Liver (tissue), 9 donors: ENCODE data around the gene MRPL58. TPM values are rescaled to one million over a fixed set of nuclear protein-coding genes. Genes with fewer than 3 reads are reported as not detected.
A peak's percentile ranks its signal among the peaks of the same experiment; 100 is the strongest.

ENCODE experiments used
- DNase-seq: peaks from one replicate; pipeline ENCODE4 v3.0.0-alpha.2; 2017; ENCODE audit warnings: low spot score
- H3K27ac ChIP-seq, 2 donors: one replicate each; pipeline ENCODE4 v1.7.0; 2013; ENCODE audit warnings: inconsistent platforms in 2 of 2, low read length in 2 of 2, control low read depth in 1 of 2, low read depth in 1 of 2, mild to moderate bottlenecking in 1 of 2
- H3K27me3 ChIP-seq, 4 donors: one replicate each; pipeline versions ENCODE4 v1.6.1 to v1.7.0; 2013; ENCODE audit warnings: low read length in 3 of 4, inconsistent platforms in 1 of 4, mild to moderate bottlenecking in 1 of 4, moderate library complexity in 1 of 4; ENCODE audit not compliant: control insufficient read depth in 4 of 4, insufficient read depth in 4 of 4
- H3K36me3 ChIP-seq, 4 donors: one replicate each; pipeline versions ENCODE4 v1.6.1 to v1.7.0; 2013; ENCODE audit warnings: low read length in 3 of 4, mild to moderate bottlenecking in 3 of 4, low read depth in 1 of 4, moderate library complexity in 1 of 4; ENCODE audit not compliant: control insufficient read depth in 4 of 4, insufficient read depth in 3 of 4
- H3K4me1 ChIP-seq, 4 donors: one replicate each; pipeline versions ENCODE4 v1.6.1 to v1.7.0; 2013; ENCODE audit warnings: low read length in 3 of 4, mild to moderate bottlenecking in 3 of 4, moderate library complexity in 1 of 4; ENCODE audit not compliant: control insufficient read depth in 4 of 4, insufficient read depth in 4 of 4
- H3K4me3 ChIP-seq, 3 donors: one replicate each; pipeline versions ENCODE4 v1.6.1 to v1.7.0; 2013; ENCODE audit warnings: low read length in 3 of 3, control low read depth in 1 of 3, low read depth in 1 of 3, mild to moderate bottlenecking in 1 of 3
- H3K9ac ChIP-seq, 2 donors: one replicate each; pipeline ENCODE4 v1.7.0; 2013; ENCODE audit warnings: low read length in 2 of 2, mild to moderate bottlenecking in 2 of 2, moderate library complexity in 2 of 2, control low read depth in 1 of 2, low read depth in 1 of 2
- H3K9me3 ChIP-seq, 4 donors: one replicate each; pipeline versions ENCODE4 v1.6.1 to v1.7.0; 2013; ENCODE audit warnings: low read length in 3 of 4; ENCODE audit not compliant: control insufficient read depth in 4 of 4
- ATF3 ChIP-seq: IDR thresholded peaks from 2 replicates; pipeline ENCODE4 v1.6.1; 2016; ENCODE audit warnings: antibody characterized with exemption
- CTCF ChIP-seq: fragments of 150-350 bp; IDR thresholded peaks from 2 replicates; pipeline ENCODE4 v1.5.1; 2017; ENCODE audit warnings: improper control_type of control experiment, low read depth, low read length; ENCODE audit not compliant: missing input control
- EGR1 ChIP-seq, 2 donors: IDR thresholded peaks; 2 replicates each; pipeline ENCODE4 v1.6.1; 2016 to 2018; ENCODE audit warnings: antibody characterized with exemption in 2 of 2, low read depth in 2 of 2
- FOXA1 ChIP-seq: IDR thresholded peaks from 2 replicates; pipeline ENCODE4 v1.6.1; 2016; ENCODE audit warnings: antibody characterized with exemption
- FOXA2 ChIP-seq: IDR thresholded peaks from 2 replicates; pipeline ENCODE4 v1.6.1; 2016; ENCODE audit warnings: antibody characterized with exemption
- GABPA ChIP-seq, 2 donors: IDR thresholded peaks in 1 of 2; conservative IDR thresholded peaks in 1 of 2; 2 replicates each; pipeline ENCODE4 v1.6.1; 2016; ENCODE audit warnings: antibody characterized with exemption in 2 of 2, mild to moderate bottlenecking in 1 of 2, moderate library complexity in 1 of 2
- HNF4A ChIP-seq, 2 donors: conservative IDR thresholded peaks; 2 replicates each; pipeline ENCODE4 v1.6.1; 2016; ENCODE audit warnings: antibody characterized with exemption in 2 of 2, mild to moderate bottlenecking in 2 of 2
- HNF4G ChIP-seq: IDR thresholded peaks from 2 replicates; pipeline ENCODE4 v1.6.1; 2016; ENCODE audit warnings: antibody characterized with exemption
- JUND ChIP-seq, 2 donors: IDR thresholded peaks; 2 replicates each; pipeline ENCODE4 v1.6.1; 2016; ENCODE audit warnings: antibody characterized with exemption in 2 of 2
- MAX ChIP-seq: IDR thresholded peaks from 2 replicates; pipeline ENCODE4 v1.6.1; 2016; ENCODE audit warnings: antibody characterized with exemption
- NR2F2 ChIP-seq: IDR thresholded peaks from 2 replicates; pipeline ENCODE4 v1.6.1; 2016; ENCODE audit warnings: antibody characterized with exemption
- RAD21 ChIP-seq, 2 donors: IDR thresholded peaks; 2 replicates each; pipeline ENCODE4 v1.6.1; 2016; ENCODE audit warnings: antibody characterized with exemption in 2 of 2, mild to moderate bottlenecking in 2 of 2
- REST ChIP-seq: IDR thresholded peaks from 2 replicates; pipeline ENCODE4 v1.6.1; 2016; ENCODE audit warnings: antibody characterized with exemption, mild to moderate bottlenecking
- RXRA ChIP-seq, 2 donors: IDR thresholded peaks; 2 replicates each; pipeline ENCODE4 v1.6.1; 2017 to 2018; ENCODE audit warnings: antibody characterized with exemption in 2 of 2, mild to moderate bottlenecking in 1 of 2
- SP1 ChIP-seq: IDR thresholded peaks from 2 replicates; pipeline ENCODE4 v1.6.1; 2018; ENCODE audit warnings: antibody characterized with exemption, mild to moderate bottlenecking
- TAF1 ChIP-seq: conservative IDR thresholded peaks from 2 replicates; pipeline ENCODE4 v1.6.1; 2016; ENCODE audit warnings: antibody characterized with exemption, mild to moderate bottlenecking
- YY1 ChIP-seq: IDR thresholded peaks from 2 replicates; pipeline ENCODE4 v1.6.1; 2016; ENCODE audit warnings: antibody characterized with exemption, mild to moderate bottlenecking
- ZBTB33 ChIP-seq: IDR thresholded peaks from 2 replicates; pipeline ENCODE4 v1.6.1; 2016; ENCODE audit warnings: antibody characterized with exemption
- WGBS: extraction: QIAGEN DNeasy Blood & Tissue Kit; methylation state at CpG from one replicate; pipeline ENCODE4 v1.1.7; 2013; 5-methylcytosine and 5-hydroxymethylcytosine counted together
- polyA plus RNA-seq, 2 donors: library from polyadenylated mRNA; stranded (reverse) in 1 of 2; unstranded in 1 of 2; fragments of 200-250 nt in 1 of 2; fragments of >200 nt in 1 of 2; fragmentation: Nextera tagmentation in 1 of 2; extraction: Ambion mirVana in 1 of 2; gene quantifications; one replicate each; pipeline versions ENCODE4 v1.2.1 to v1.2.3, GENCODE V29; 2013 to 2015
- total RNA-seq, 2 donors: library from RNA; depleted of rRNA; stranded (reverse); fragments of >200 nt; gene quantifications; one replicate each; pipeline ENCODE4 v1.2.3, GENCODE V29; 2014
- donor health status: healthy.
- donor health status: healthy.
- donor health status: healthy.
- donor health status: healthy.
- donor health status: healthy.

MRPL58 gene
- total and polyA plus RNA-seq, 4 donors = 20.5 to 47.0 (median 33.4) TPM

GRCh38 chr17:75065562-75066151 lies 53.2 kb downstream of the MRPL58 start:
- WGBS = 77% methylated on average over 6 of the region's 6 CpGs
- H3K9ac ChIP-seq = no peak overlapping the region

GRCh38 chr17:75067856-75068255 lies 55.4 kb downstream of the MRPL58 start:
- Histone ChIP-seq H3K27me3 (no peaks in the 10 kb centered on the region), H3K9ac (no peak overlapping the region), H3K4me3 (no peak overlapping the region), H3K4me1 (peaks cover 0 to 2% (median 0%) of the 10 kb centered on the region in 4 donors), H3K9me3 (no peaks in the 10 kb centered on the region), H3K36me3 (peaks cover 5 to 16% (median 12%) of the 10 kb centered on the region in 4 donors), H3K27ac (no peak overlapping the region)
- WGBS = 78% methylated on average over 4 of the region's 4 CpGs
- no peak for DNase-seq
- TF ChIP-seq YY1 (no peak), TAF1 (no peak), FOXA1 (no peak), RAD21 (IDR thresholded peaks at IDR 0.05) (no peak), HNF4A (conservative IDR thresholded peaks at IDR 0.05) (no peak), EGR1 (IDR thresholded peaks at IDR 0.05; ENCODE audit: low read depth in 2 of 2) (no peak), MAX (no peak), NR2F2 (no peak), GABPA (IDR thresholded peaks at IDR 0.05 in 1 of 2, conservative IDR thresholded peaks at IDR 0.05 in 1 of 2) (no peak), JUND (IDR thresholded peaks at IDR 0.05) (no peak), ZBTB33 (no peak), SP1 (no peak), RXRA (IDR thresholded peaks at IDR 0.05) (no peak), ATF3 (no peak), HNF4G (no peak), CTCF (no peak), REST (no peak), FOXA2 (no peak)

More at GRCh38 chr17:75065562-75066151, 53.2 kb downstream of the MRPL58 start:
- Histone ChIP-seq H3K36me3 (peaks cover 9 to 29% (median 19%) of the 10 kb centered on the region in 4 donors), H3K9me3 (no peaks in the 10 kb centered on the region), H3K27ac (peak overlapping the region; percentile 29 to 31), H3K4me3 (no peak overlapping the region), H3K4me1 (peaks cover 0 to 2% (median 0%) of the 10 kb centered on the region in 4 donors), H3K27me3 (no peaks in the 10 kb centered on the region)
- TF ChIP-seq MAX (no peak), FOXA2 (no peak), NR2F2 (no peak), RXRA (IDR thresholded peaks at IDR 0.05) (no peak), HNF4G (no peak), CTCF (no peak)
- no peak for DNase-seq
